ENCODE measurements around the gene PLA2G4B.

The PLA2G4B gene

DNA sequence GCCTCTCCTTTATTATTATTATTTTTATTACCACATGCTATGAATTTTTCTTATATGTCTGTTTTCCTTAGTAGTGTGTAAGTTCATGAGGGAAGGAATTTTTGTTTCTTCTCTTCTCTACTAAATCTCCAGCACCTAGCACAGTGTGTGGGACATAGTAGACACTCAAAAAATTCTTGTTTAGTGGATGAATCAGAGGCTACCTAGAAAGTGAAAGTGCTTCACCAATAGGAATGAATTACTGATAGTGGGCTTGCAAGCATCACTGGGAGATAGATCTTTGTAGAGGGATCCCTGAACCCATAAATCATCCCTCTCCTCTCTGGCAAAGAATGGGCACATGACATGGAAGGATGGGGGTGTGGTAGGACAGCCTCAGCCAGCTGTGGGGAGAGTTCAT is 46.7 kb downstream of the PLA2G4B start:
- no peak for DNase-seq (ENCODE audit: low read depth in 2 of 2, low spot score in 1 of 2)

DNA sequence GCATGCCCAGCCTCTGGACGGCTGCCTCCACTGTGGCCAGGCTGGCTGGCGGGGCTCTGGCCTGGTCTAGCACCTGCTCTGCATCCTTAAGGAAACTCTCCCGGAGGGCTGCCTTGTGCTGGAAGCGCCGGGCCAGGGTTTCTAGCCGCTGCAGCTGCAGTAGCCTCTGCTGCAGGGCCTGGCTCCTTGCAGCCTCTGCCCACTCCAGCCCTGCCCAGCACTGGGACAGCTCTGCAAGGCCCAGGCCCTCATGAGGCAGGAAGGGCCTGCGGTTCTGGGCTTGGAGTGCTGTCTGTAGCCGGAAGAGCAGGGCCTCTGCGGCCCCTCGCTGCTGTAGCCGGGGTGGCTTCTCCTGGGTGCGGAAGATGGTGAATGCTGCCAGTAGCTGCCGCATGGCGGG is 47.2 kb downstream of the PLA2G4B start:
- no peak for DNase-seq (ENCODE audit: low read depth in 2 of 2, low spot score in 1 of 2)

DNA sequence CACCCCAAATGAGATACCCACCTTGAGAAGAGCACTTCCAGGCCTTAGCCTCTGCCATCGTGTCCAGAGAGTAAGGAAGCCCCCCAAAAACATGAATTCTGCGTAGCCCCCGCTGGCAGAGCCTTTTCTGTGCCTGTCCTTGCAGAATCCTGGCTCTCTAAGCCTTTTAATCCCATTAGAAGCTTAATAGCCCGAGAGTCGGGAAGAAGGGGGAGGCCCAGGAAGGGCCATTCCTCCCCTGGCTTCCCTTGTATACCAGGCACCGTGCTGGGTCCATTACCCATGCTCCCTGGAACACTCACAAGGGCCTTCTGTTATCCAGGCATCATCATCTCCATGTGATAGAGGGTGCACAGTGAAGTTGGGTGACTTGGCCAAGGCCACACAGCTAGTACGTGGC is 48.1 kb downstream of the PLA2G4B start:
- DNase-seq (ENCODE audit: low read depth in 2 of 2, low spot score in 1 of 2): no peak

DNA sequence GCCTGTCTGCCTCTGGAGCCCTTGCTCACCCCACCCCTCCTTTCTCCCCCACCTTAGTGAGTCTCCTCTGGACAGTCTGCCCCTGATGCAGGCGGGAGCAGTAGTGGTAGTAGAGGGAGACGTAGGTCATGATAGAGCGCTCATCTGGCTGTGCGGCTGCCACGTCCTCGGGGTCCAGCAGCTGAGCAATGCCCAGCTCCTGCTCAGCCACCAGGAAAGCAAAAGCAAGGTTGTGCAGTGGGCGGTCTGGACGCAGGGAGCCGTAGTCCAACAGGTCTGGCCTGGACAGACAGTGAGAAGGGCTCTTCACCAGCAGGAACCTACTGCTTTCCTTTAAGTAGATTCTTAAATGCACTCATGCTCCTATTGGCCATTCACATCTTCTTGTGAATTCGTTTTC is 48.5 kb downstream of the PLA2G4B start:
- DNase-seq (ENCODE audit: low read depth in 2 of 2, low spot score in 1 of 2): no peak

DNA sequence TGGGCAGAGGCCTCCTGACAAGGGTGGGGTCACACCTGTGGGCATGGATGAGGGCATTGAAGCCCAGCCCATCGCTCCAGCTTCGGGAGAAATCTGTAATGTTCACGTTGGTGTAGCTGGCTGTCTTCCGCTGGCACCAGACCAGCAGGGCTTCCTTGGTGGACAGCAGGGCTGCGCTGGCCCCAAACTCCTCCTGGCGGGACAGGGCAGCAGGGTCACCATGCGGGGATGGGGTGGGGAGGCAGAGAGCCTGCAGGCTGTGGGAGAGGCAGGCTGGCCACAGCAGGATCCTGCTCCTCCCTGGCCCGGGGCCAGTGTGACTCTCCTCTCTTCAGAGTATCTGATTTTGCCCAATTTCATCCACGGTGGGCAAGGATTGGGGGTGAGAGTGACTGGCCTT is 49.2 kb downstream of the PLA2G4B start:
- no peak for DNase-seq (ENCODE audit: low read depth in 2 of 2, low spot score in 1 of 2)

DNA sequence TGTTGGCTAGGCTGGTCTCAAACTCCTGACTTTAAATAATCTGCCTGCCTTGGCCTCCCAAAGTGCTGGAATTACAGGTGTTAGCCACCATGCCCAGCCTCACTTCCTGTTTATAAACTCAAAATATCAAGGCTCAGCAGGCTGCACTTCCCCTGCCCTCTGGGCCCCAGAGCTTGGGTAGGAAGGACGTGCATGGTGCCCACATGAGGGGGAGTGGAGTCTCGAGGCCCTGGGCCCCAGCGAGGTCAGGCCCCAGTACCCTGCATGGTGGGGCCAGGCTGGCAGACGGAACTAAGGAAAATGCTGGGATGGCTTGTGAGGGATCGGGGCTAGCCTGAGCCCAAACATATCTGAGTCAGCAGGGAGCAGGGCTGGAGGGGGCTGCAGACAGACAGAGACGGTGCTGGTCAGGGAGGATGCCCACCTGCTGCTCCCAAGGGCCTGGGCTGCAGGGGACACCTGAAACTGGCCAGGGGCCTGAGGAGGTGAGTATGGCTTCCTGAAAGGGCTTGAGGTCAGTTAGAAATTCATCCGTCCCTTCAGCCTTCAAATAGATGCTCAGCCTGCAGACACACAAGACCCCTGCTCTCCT is 50.1 kb downstream of the PLA2G4B start:
- DNase-seq (ENCODE audit: low read depth in 2 of 2, low spot score in 1 of 2): no peak

DNA sequence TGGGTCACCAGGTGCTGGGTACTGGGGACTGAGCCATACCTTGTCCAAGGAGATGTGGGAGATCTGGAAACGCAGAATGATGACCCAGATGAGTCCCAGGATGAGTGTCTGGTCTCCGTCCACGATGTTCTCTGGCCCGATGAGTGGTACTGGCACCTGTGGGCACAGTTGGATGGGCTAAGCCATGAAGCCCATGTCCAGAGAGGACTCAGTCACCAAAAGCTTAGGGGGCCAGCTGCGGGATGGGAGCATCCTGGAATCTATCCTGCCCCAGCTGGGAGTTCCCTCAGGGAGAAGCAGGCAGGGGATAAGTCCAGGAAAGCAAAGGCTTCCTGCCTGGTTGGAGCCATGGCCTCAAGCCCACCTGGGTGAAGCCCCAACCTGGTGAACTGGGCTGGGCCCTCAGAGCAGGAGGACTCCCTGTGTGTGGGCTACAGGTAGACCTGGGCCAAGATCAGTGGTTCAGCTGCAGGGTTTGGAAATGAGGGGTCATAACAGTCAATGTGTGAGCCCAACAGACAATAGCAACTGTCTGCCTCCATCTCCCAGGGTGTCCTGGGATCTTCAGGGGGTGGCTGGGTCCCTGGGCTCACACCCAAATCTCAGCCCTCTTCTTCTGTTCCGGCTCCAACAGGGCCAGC is 51.5 kb downstream of the PLA2G4B start:
- no peak for DNase-seq (ENCODE audit: low read depth in 2 of 2, low spot score in 1 of 2)

DNA sequence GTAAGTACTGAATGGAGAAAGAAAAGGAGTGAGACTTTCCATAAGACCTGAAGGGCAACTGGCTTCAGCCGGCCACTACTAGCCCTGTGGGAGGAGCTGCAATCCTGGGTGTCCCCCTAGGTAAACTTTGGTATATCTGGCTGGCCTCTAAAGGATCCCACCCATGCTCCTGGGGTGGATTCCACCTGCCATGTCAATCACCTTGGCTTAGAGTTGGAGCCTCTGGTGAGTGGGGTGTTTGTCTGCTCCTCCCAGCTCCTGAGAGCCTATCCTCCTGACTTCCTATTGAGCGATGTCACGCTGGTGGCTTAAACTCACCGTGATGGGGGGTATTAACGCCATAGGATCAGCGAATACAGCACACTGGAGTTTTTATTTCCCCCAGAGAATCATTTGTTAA is 52.6 kb downstream of the PLA2G4B start:
- DNase-seq (ENCODE audit: low read depth in 2 of 2, low spot score in 1 of 2): no peak

DNA sequence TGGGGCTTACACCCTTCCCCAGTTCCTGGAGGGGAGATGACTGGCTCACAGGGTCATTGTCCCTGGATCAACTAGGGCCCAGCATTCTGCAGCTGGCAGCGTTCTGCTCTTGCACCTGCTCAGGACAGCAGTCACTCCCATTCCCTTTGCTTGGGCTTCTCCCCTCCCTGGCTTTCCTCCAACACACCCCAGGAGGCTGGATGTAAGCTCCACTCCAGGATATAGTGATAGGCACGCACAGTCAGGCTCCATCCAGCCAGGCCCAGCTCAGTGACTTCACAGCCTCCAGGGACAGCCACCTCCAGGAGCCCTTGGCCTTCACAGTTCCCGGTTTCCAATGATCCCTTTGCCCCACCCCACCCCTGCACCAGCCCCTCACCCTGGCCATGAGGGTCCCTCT is 53.3 kb downstream of the PLA2G4B start:
- DNase-seq (ENCODE audit: low read depth in 2 of 2, low spot score in 1 of 2): no peak

DNA sequence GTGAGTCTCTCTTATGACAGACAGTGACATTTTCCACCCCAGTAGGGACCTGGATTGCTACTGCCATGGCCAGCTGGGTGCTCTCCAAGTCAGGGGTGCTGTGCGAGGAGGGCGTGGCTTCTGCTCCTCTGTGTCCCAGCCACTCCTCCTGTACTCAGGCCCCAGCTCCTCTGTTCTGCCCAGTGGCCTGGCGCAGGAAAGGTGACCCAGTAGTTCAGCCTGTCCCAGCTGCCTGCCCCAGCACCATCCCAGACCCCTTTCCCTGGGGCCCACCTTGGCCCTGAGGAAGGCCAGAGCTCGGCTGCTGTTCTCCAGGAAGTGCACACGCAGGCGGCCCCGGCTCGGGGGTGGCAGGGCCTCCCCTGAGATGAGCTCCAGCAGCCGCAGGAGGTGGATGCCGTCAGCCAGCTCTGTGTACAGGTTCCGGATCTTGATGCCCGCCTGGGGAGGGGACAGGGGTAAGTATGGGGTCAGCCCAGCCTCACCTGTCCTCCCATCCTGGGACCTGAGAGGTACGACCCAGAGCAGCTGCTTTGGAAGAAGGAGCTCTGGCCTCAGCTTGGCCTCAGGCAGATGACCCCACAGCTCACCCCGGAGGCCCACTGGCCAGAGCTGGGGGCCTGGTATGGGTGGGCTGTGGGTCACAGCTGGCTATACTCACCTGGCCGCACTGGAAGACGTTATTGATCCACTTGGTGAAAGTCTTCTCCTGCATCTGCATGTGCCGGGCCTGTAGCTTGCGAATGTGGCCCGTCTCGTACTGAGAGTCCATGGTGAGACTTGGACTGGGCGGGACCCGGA is 54.2 kb downstream of the PLA2G4B start:
- DNase-seq (ENCODE audit: low read depth in 2 of 2, low spot score in 1 of 2): no peak

DNA sequence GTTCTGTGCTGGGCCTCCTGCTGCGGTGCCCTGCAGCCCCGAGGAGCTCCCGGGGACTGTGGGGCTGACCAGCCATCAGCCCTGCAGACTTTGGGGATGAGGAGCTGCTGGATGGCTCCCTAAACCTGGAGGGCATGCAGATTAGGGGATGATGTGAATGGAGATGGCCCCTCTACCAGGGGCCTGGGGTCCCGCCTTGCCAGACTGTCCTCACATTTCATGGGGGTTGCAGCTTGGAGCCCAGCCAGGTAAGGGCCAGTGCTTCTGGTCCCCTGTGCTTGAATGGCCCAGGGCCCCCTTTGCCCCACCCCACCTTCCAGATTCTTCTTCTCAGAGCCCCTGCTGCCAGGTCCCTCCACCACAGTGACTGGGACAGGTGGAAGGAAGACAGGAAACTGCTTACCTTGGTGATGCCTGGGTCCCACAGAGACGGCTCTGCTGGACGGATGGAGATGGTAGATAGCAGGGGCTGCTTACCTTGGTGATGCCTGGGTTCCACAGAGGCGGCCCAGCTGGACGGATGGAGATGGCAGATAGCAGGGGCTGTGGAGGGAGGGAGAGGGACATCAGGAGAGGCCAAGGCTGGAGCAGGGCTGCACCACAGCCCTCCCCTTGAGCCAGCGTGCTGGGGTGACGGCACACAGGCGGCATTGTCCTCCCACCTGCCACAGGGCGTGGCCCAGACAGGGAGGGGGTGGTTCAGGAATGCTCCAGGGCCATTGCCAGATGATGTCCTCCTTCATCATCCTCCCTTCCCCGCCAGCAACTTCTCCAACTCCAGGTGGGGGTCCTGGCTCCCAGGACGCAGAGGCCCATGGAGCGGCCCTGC is 55.0 kb downstream of the PLA2G4B start, which contains the start of gene SPTBN5:
Gene SPTBN5 (minus strand): TSS at position 632 of the 829 bp plus-strand sequence. CDS start 556 bp downstream, at position 76.
- no peak for DNase-seq (ENCODE audit: low read depth in 2 of 2, low spot score in 1 of 2)

DNA sequence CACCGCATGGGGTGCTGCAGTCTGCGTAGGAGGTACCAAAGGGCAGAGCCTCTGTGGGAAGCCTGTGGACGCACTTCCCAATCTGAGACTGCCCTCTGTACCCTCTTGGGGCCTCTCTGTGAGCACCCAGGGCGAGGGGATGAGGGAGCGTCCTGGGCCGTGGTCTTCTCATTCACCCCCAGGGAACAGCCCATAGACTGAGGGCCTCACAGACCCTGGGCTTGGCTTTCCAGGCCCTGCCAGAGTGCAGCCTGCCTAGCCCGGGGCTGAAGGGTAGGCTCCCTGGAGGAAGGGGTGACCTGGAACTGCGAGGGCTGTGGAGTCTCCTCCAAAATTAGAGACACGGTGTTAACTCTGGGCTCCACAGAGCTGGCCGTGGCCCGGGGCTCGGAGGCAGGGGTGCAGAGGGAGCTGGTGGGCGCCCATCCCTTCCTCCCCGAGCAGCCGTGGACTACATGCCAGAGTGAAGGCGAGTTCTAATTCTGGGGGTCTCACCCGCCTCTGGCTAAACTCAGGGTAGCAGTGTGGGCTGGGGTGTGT is 55.7 kb downstream of the PLA2G4B start:
- no peak for DNase-seq (ENCODE audit: low read depth in 2 of 2, low spot score in 1 of 2)

DNA sequence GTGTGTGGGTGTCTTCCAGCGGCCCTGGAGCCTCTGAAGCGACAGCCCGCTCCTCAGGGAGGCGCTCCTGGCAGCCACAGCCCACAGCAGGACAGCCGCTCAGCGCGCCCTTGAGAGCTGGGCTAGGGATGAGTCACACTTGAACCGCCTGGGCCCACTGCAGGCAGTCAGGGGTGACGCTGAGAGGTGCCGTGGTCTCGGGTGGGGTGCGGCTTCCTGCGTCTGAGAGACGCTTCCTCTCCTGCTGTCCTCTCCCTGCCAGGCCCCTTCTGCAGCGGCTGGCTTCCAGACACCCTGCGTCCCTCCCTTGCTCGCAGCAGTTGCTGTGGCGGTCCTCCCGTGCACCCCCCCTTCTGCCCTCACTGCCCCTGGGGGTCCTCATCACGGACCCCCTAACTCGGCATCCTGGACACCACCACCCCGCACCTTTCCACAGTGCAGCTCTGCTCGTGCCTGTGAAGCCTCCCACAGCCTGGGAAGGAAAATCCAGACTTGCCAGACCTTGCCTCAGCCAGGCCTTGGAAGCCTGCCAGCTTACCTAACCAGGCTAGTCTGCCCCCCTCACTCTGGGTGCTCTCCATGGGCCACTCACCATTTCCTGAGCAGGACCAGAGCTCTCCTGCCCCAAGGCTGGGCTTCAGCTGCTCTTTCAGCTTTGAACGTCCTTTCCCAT is 56.3 kb downstream of the PLA2G4B start:
- DNase-seq (ENCODE audit: low read depth in 2 of 2, low spot score in 1 of 2): peak; percentile 56 to 81

DNA sequence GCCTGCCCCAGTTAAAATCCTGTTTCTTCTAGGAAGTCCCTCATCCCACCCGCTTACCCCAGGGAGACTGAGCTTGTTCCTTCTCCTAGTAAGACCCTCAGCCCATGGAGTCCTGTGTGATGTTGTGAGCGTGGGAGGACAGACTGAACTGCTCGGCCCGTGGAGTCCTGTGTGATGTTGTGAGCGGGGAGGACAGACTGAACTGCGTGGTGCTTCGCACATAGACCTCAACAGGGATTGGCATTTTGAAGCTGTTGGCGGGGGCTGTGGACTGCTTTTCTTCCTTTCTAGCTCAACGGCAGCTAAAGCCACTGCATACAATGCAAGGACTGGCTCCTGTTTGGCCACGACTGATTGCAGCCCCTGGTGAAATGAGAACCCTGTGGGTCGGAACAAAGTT is 56.8 kb downstream of the PLA2G4B start:
- DNase-seq (ENCODE audit: low read depth in 2 of 2, low spot score in 1 of 2): no peak

DNA sequence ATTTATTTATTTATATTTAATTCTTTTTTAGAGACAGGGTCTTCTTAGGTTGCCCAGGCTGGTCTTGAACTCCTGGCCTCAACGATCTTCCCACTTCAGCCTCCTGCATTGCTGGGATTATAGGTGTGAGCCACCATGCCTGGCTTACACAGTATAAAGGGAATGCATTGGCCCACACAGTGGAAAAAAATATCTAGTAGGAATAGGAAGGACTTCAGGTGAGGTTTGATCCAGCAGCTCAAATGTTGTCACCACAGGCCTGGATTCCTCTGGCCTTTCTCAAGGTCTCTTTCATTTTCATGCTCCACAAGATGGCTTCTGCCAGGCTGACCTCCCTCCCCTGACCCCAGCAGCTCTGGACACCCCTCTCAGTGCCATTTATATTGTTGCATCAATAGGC is 57.3 kb downstream of the PLA2G4B start:
- DNase-seq (ENCODE audit: low read depth in 2 of 2, low spot score in 1 of 2): no peak

DNA sequence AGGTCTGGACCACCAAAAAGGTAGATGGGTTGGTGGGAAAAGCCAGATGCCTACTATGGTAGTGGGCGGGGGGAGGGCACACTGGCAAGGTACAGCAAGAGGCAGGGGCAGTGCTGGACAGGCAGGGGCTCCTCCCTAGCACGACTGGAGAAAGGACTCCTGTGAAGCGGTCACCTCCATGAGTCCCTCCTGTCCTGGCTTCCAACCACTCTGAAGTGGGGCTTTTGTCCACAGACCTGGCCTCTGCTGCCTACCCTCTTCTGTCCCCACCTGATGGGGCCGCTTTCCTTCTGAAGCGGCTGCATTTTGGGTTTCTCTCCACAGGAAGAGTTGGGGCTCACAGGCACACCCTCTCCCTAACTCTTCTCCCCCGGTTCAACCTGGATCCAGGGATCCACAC is 57.9 kb downstream of the PLA2G4B start:
- no peak for DNase-seq (ENCODE audit: low read depth in 2 of 2, low spot score in 1 of 2)

DNA sequence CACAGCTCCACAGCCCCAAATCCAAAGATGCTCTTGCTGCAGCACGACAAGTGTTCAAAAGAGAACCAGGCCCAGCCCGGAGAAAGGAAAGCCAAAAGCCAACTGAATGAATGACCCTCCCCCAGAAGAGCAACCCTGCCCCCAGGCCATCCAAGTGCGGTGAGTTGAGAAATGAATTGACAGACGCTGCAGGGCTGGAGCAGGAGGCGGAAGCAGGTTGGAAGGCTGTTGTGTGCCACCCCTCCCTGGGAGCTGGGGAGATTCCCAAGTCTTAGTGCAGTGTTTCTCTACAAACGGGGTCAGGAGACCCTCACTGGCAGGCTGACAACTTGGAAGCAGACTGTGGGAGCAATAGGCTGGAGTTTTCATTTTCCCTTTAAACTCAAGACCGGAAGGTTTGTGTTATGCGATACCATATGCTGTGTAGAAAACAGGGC is 58.7 kb downstream of the PLA2G4B start:
- no peak for DNase-seq (ENCODE audit: low read depth in 2 of 2, low spot score in 1 of 2)
